ENCODE results near the gene TPRG1. TPM values are rescaled to one million over a fixed set of nuclear protein-coding genes. Genes with fewer than 3 reads are reported as not detected.

TPRG1 gene
- polyA plus RNA-seq, 4 donors: 0.21 to 1.9 (median 0.95) TPM

- H3K27ac ChIP-seq (ENCODE audit: low read depth in 1 of 3, low read length in 2 of 3): no peak overlapping the region
- H3K36me3 ChIP-seq (ENCODE audit: control insufficient read depth in 3 of 3, insufficient read depth in 2 of 3, low read depth in 1 of 3, low read length in 3 of 3): no peaks in the 10 kb centered on the region
- no peaks in the 10 kb centered on the region for H3K27me3 ChIP-seq (ENCODE audit: control insufficient read depth in 3 of 3, insufficient read depth in 3 of 3, low read length in 3 of 3)
- DNase-seq (no peak), FAIRE-seq (no peak)
- 88 to 94% (median 93%) methylated on average over 4 of the region's 4 CpGs for WGBS, 3 donors
- no peaks in the 10 kb centered on the region for H3K9me3 ChIP-seq (ENCODE audit: control insufficient read depth in 2 of 2, insufficient read depth in 1 of 2, low read depth in 1 of 2, low read length in 1 of 2)
- H3K4me3 ChIP-seq (ENCODE audit: low read depth in 1 of 3, low read length in 3 of 3): no peak overlapping the region
- H3K4me1 ChIP-seq (ENCODE audit: control insufficient read depth in 3 of 3, insufficient read depth in 2 of 3, low read depth in 1 of 3, low read length in 2 of 3): peaks cover 0 to 7% (median 6%) of the 10 kb centered on the region in 3 donors
Measured at GRCh38 chr3:189330066-189330465, 158.3 kb downstream of the TPRG1 start.

- 79 to 86% (median 79%) methylated on average over 6 of the region's 6 CpGs for WGBS, 3 donors
- no peak for DNase-seq
- no peak for FAIRE-seq
Measured at GRCh38 chr3:189331002-189331418, 159.2 kb downstream of the TPRG1 start.

GRCh38 chr3:189334064-189334920, 162.5 kb downstream of the TPRG1 start:
- Histone ChIP-seq H3K36me3 (ENCODE audit: control insufficient read depth in 3 of 3, insufficient read depth in 2 of 3, low read depth in 1 of 3, low read length in 3 of 3) (no peaks in the 10 kb centered on the region), H3K27me3 (ENCODE audit: control insufficient read depth in 3 of 3, insufficient read depth in 3 of 3, low read length in 3 of 3) (no peaks in the 10 kb centered on the region), H3K4me1 (ENCODE audit: control insufficient read depth in 3 of 3, insufficient read depth in 2 of 3, low read depth in 1 of 3, low read length in 2 of 3) (peaks cover 0 to 5% (median 2%) of the 10 kb centered on the region in 3 donors), H3K4me3 (ENCODE audit: low read depth in 1 of 3, low read length in 3 of 3) (no peak overlapping the region), H3K27ac (ENCODE audit: low read depth in 1 of 3, low read length in 2 of 3) (no peak overlapping the region), H3K9me3 (ENCODE audit: control insufficient read depth in 2 of 2, insufficient read depth in 1 of 2, low read depth in 1 of 2, low read length in 1 of 2) (no peaks in the 10 kb centered on the region)
- 71 to 80% (median 76%) methylated on average over 3 of the region's 3 CpGs for WGBS, 3 donors
- DNase-seq: no peak
- FAIRE-seq: no peak

More at GRCh38 chr3:189331002-189331418, 159.2 kb downstream of the TPRG1 start:
- H3K9me3 ChIP-seq (ENCODE audit: control insufficient read depth in 2 of 2, insufficient read depth in 1 of 2, low read depth in 1 of 2, low read length in 1 of 2): no peaks in the 10 kb centered on the region
- peaks cover 0 to 2% (median 0%) of the 10 kb centered on the region in 3 donors for H3K4me1 ChIP-seq (ENCODE audit: control insufficient read depth in 3 of 3, insufficient read depth in 2 of 3, low read depth in 1 of 3, low read length in 2 of 3)
- H3K4me3 ChIP-seq (ENCODE audit: low read depth in 1 of 3, low read length in 3 of 3): no peak overlapping the region
- no peaks in the 10 kb centered on the region for H3K27me3 ChIP-seq (ENCODE audit: control insufficient read depth in 3 of 3, insufficient read depth in 3 of 3, low read length in 3 of 3)
- no peak overlapping the region for H3K27ac ChIP-seq (ENCODE audit: low read depth in 1 of 3, low read length in 2 of 3)
- no peaks in the 10 kb centered on the region for H3K36me3 ChIP-seq (ENCODE audit: control insufficient read depth in 3 of 3, insufficient read depth in 2 of 3, low read depth in 1 of 3, low read length in 3 of 3)

- Histone ChIP-seq H3K4me3 (ENCODE audit: low read depth in 1 of 3, low read length in 3 of 3) (no peak overlapping the region), H3K27ac (ENCODE audit: low read depth in 1 of 3, low read length in 2 of 3) (no peak overlapping the region), H3K36me3 (ENCODE audit: control insufficient read depth in 3 of 3, insufficient read depth in 2 of 3, low read depth in 1 of 3, low read length in 3 of 3) (no peaks in the 10 kb centered on the region), H3K9me3 (ENCODE audit: control insufficient read depth in 2 of 2, insufficient read depth in 1 of 2, low read depth in 1 of 2, low read length in 1 of 2) (no peaks in the 10 kb centered on the region), H3K4me1 (ENCODE audit: control insufficient read depth in 3 of 3, insufficient read depth in 2 of 3, low read depth in 1 of 3, low read length in 2 of 3) (peaks cover 0 to 5% (median 2%) of the 10 kb centered on the region in 3 donors), H3K27me3 (ENCODE audit: control insufficient read depth in 3 of 3, insufficient read depth in 3 of 3, low read length in 3 of 3) (no peaks in the 10 kb centered on the region)
- peak in 1 of 2 donors; percentile 45 for DNase-seq
- FAIRE-seq: no peak
Measured at GRCh38 chr3:189337673-189338091, 165.9 kb downstream of the TPRG1 start.

GRCh38 chr3:189338366-189338765, 166.6 kb downstream of the TPRG1 start:
- Histone ChIP-seq H3K27ac (ENCODE audit: low read depth in 1 of 3, low read length in 2 of 3) (no peak overlapping the region), H3K9me3 (ENCODE audit: control insufficient read depth in 2 of 2, insufficient read depth in 1 of 2, low read depth in 1 of 2, low read length in 1 of 2) (no peaks in the 10 kb centered on the region), H3K27me3 (ENCODE audit: control insufficient read depth in 3 of 3, insufficient read depth in 3 of 3, low read length in 3 of 3) (no peaks in the 10 kb centered on the region), H3K4me3 (ENCODE audit: low read depth in 1 of 3, low read length in 3 of 3) (no peak overlapping the region), H3K4me1 (ENCODE audit: control insufficient read depth in 3 of 3, insufficient read depth in 2 of 3, low read depth in 1 of 3, low read length in 2 of 3) (peaks cover 0 to 5% (median 2%) of the 10 kb centered on the region in 3 donors), H3K36me3 (ENCODE audit: control insufficient read depth in 3 of 3, insufficient read depth in 2 of 3, low read depth in 1 of 3, low read length in 3 of 3) (no peaks in the 10 kb centered on the region)
- DNase-seq (no peak), FAIRE-seq (no peak)
- 92 to 98% (median 98%) methylated on average over 4 of the region's 4 CpGs for WGBS, 3 donors

- no peak for DNase-seq
- Histone ChIP-seq H3K27ac (ENCODE audit: low read depth in 1 of 3, low read length in 2 of 3) (no peak overlapping the region), H3K9me3 (ENCODE audit: control insufficient read depth in 2 of 2, insufficient read depth in 1 of 2, low read depth in 1 of 2, low read length in 1 of 2) (no peaks in the 10 kb centered on the region), H3K4me1 (ENCODE audit: control insufficient read depth in 3 of 3, insufficient read depth in 2 of 3, low read depth in 1 of 3, low read length in 2 of 3) (peaks cover 0 to 5% (median 0%) of the 10 kb centered on the region in 3 donors), H3K36me3 (ENCODE audit: control insufficient read depth in 3 of 3, insufficient read depth in 2 of 3, low read depth in 1 of 3, low read length in 3 of 3) (no peaks in the 10 kb centered on the region), H3K4me3 (ENCODE audit: low read depth in 1 of 3, low read length in 3 of 3) (no peak overlapping the region), H3K27me3 (ENCODE audit: control insufficient read depth in 3 of 3, insufficient read depth in 3 of 3, low read length in 3 of 3) (no peaks in the 10 kb centered on the region)
- WGBS, 3 donors: 97% methylated on average over 5 of the region's 5 CpGs
- no peak for FAIRE-seq
Measured at GRCh38 chr3:189339996-189340395, 168.2 kb downstream of the TPRG1 start.

- DNase-seq: no peak
Measured at GRCh38 chr3:189340680-189341460, 169.1 kb downstream of the TPRG1 start.

GRCh38 chr3:189342811-189343210, 171.0 kb downstream of the TPRG1 start:
- no peaks in the 10 kb centered on the region for H3K27me3 ChIP-seq (ENCODE audit: control insufficient read depth in 3 of 3, insufficient read depth in 3 of 3, low read length in 3 of 3)
- WGBS, 3 donors: 85 to 97% (median 88%) methylated on average over 1 of the region's 1 CpG

More at GRCh38 chr3:189340680-189341460, 169.1 kb downstream of the TPRG1 start:
- Histone ChIP-seq H3K27ac (ENCODE audit: low read depth in 1 of 3, low read length in 2 of 3) (no peak overlapping the region), H3K9me3 (ENCODE audit: control insufficient read depth in 2 of 2, insufficient read depth in 1 of 2, low read depth in 1 of 2, low read length in 1 of 2) (no peaks in the 10 kb centered on the region), H3K27me3 (ENCODE audit: control insufficient read depth in 3 of 3, insufficient read depth in 3 of 3, low read length in 3 of 3) (no peaks in the 10 kb centered on the region), H3K4me3 (ENCODE audit: low read depth in 1 of 3, low read length in 3 of 3) (no peak overlapping the region), H3K36me3 (ENCODE audit: control insufficient read depth in 3 of 3, insufficient read depth in 2 of 3, low read depth in 1 of 3, low read length in 3 of 3) (no peaks in the 10 kb centered on the region), H3K4me1 (ENCODE audit: control insufficient read depth in 3 of 3, insufficient read depth in 2 of 3, low read depth in 1 of 3, low read length in 2 of 3) (peaks cover 0 to 5% (median 0%) of the 10 kb centered on the region in 3 donors)
- 77 to 86% (median 85%) methylated on average over 7 of the region's 7 CpGs for WGBS, 3 donors
- FAIRE-seq: no peak

More at GRCh38 chr3:189342811-189343210, 171.0 kb downstream of the TPRG1 start:
- Histone ChIP-seq H3K36me3 (ENCODE audit: control insufficient read depth in 3 of 3, insufficient read depth in 2 of 3, low read depth in 1 of 3, low read length in 3 of 3) (no peaks in the 10 kb centered on the region), H3K4me1 (ENCODE audit: control insufficient read depth in 3 of 3, insufficient read depth in 2 of 3, low read depth in 1 of 3, low read length in 2 of 3) (peaks cover 0 to under 1% (median 0%) of the 10 kb centered on the region in 3 donors), H3K4me3 (ENCODE audit: low read depth in 1 of 3, low read length in 3 of 3) (no peak overlapping the region), H3K9me3 (ENCODE audit: control insufficient read depth in 2 of 2, insufficient read depth in 1 of 2, low read depth in 1 of 2, low read length in 1 of 2) (no peaks in the 10 kb centered on the region), H3K27ac (ENCODE audit: low read depth in 1 of 3, low read length in 2 of 3) (no peak overlapping the region)
- DNase-seq (no peak), FAIRE-seq (no peak)

Measured in small intestine (tissue), 7 donors.